ENCODE results near the gene OR4D1.

The OR4D1 gene

GRCh38 chr17:58153046-58153445, 4.9 kb downstream of the OR4D1 start:
- FAIRE-seq, result no peak

GRCh38 chr17:58153671-58154070, 5.5 kb downstream of the OR4D1 start:
- FAIRE-seq (no peak), DNase-seq (ENCODE audit: insufficient read length, low spot score) (no peak)

More at GRCh38 chr17:58153046-58153445, 4.9 kb downstream of the OR4D1 start:
- no peak for DNase-seq (ENCODE audit: insufficient read length, low spot score)

GRCh38 chr17:58156839-58157803, 8.9 kb downstream of the OR4D1 start:
- FAIRE-seq, result no peak
- DNase-seq (ENCODE audit: insufficient read length, low spot score), result no peak

GRCh38 chr17:58158181-58158580, 10.0 kb downstream of the OR4D1 start:
- FAIRE-seq (no peak), DNase-seq (ENCODE audit: insufficient read length, low spot score) (no peak)

- DNase-seq (ENCODE audit: insufficient read length, low spot score) (no peak), FAIRE-seq (no peak)
These were observed 13.4 kb downstream of the OR4D1 start for GRCh38 chr17:58161566-58161965.

- DNase-seq (ENCODE audit: insufficient read length, low spot score) (no peak), FAIRE-seq (no peak)
These were observed 17.8 kb downstream of the OR4D1 start for GRCh38 chr17:58165981-58166380.

- DNase-seq (ENCODE audit: insufficient read length, low spot score), result no peak
- FAIRE-seq, result no peak
These were observed 18.5 kb downstream of the OR4D1 start, which contains the start of gene OR4D2 for GRCh38 chr17:58166682-58167081. Gene OR4D2, plus strand, starts transcription at chr17:58166982. Its CDS starts 2,674 bp downstream, at chr17:58169656.

- FAIRE-seq (peak; percentile 4), DNase-seq (ENCODE audit: insufficient read length, low spot score) (no peak)
These were observed 22.4 kb downstream of the OR4D1 start for GRCh38 chr17:58170622-58171021.

GRCh38 chr17:58172369-58173071, 24.3 kb downstream of the OR4D1 start:
- no peak for DNase-seq (ENCODE audit: insufficient read length, low spot score)

GRCh38 chr17:58174871-58175270, 26.7 kb downstream of the OR4D1 start:
- FAIRE-seq, result no peak

More at GRCh38 chr17:58172369-58173071, 24.3 kb downstream of the OR4D1 start:
- FAIRE-seq, result peak; percentile 55

GRCh38 chr17:58176200-58176599, 28.0 kb downstream of the OR4D1 start:
- DNase-seq (ENCODE audit: insufficient read length, low spot score), result no peak
- FAIRE-seq, result no peak

More at GRCh38 chr17:58174871-58175270, 26.7 kb downstream of the OR4D1 start:
- no peak for DNase-seq (ENCODE audit: insufficient read length, low spot score)

- DNase-seq (ENCODE audit: insufficient read length, low spot score) (no peak), FAIRE-seq (no peak)
These were observed 33.6 kb downstream of the OR4D1 start for GRCh38 chr17:58181796-58182195.

GRCh38 chr17:58183514-58183913, 35.3 kb downstream of the OR4D1 start:
- no peak for DNase-seq (ENCODE audit: insufficient read length, low spot score)
- FAIRE-seq, result no peak

GRCh38 chr17:58184308-58184985, 36.3 kb downstream of the OR4D1 start:
- FAIRE-seq (no peak), DNase-seq (ENCODE audit: insufficient read length, low spot score) (no peak)

GRCh38 chr17:58184986-58185761, 37.0 kb downstream of the OR4D1 start:
- DNase-seq (ENCODE audit: insufficient read length, low spot score) (no peak), FAIRE-seq (no peak)

GRCh38 chr17:58186591-58186990, 38.4 kb downstream of the OR4D1 start:
- no peak for DNase-seq (ENCODE audit: insufficient read length, low spot score)
- FAIRE-seq, result no peak

- no peak for DNase-seq (ENCODE audit: insufficient read length, low spot score)
- no peak for FAIRE-seq
These were observed 38.9 kb downstream of the OR4D1 start for GRCh38 chr17:58187063-58187462.

GRCh38 chr17:58187675-58188074, 39.5 kb downstream of the OR4D1 start:
- no peak for DNase-seq (ENCODE audit: insufficient read length, low spot score)
- no peak for FAIRE-seq

GRCh38 chr17:58189436-58190146, 41.4 kb downstream of the OR4D1 start:
- FAIRE-seq, result no peak
- no peak for DNase-seq (ENCODE audit: insufficient read length, low spot score)
